Articular chondrocyte of knee joint (primary cell): Measurements from ENCODE around the gene DAGLA. TPM values are rescaled to one million over a fixed set of nuclear protein-coding genes. Genes with fewer than 3 reads are reported as not detected.

Experiments used
- total RNA-seq: library from RNA; depleted of rRNA; stranded (reverse); fragments of >200 nt; gene quantifications from 2 replicates; pipeline ENCODE4 v1.2.3, GENCODE V29; 2012

The DAGLA gene
- 2.4 and 2.5 TPM in 2 replicates for total RNA-seq

DNA sequence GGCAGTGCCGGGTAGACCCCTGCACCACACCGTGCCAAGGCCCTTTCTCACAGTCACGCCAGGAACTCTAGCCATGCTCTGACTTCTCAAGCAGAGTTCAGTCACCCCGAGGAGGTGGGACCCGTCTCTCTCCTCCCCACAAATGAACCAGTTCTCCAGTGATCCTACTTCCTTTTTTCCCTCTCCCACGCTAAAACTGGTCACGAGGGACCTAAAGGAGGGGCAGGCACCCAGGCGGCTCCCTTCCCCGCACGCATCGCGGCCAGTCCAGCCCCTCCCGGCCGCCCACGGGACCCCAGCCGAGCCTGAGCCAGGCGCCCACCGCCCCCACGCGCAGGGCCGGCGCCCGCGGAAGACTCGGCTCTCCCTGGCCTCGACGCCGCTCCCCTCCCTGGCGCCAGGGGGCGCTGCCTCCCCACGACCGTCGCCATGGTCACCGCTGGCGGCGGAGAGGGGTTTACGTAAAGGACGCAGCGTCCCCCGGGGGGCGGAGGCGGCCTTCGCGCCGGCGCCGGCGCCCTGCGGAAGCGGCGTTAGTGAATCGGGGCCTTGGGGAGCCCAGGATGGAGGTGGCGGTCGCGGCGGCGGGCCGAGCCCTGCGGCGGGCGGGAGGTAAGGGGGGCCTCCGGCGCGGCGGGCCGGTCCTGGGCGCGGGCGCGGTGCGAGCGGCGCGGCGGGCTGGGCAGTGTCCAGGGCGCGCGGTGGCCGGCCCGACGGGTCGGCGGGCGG lies at the start of gene DAGLA:
TSS of gene DAGLA (plus strand) at position 499 of the 729 bp plus-strand sequence. CDS start 39,765 bp downstream, outside the sequence.

DNA sequence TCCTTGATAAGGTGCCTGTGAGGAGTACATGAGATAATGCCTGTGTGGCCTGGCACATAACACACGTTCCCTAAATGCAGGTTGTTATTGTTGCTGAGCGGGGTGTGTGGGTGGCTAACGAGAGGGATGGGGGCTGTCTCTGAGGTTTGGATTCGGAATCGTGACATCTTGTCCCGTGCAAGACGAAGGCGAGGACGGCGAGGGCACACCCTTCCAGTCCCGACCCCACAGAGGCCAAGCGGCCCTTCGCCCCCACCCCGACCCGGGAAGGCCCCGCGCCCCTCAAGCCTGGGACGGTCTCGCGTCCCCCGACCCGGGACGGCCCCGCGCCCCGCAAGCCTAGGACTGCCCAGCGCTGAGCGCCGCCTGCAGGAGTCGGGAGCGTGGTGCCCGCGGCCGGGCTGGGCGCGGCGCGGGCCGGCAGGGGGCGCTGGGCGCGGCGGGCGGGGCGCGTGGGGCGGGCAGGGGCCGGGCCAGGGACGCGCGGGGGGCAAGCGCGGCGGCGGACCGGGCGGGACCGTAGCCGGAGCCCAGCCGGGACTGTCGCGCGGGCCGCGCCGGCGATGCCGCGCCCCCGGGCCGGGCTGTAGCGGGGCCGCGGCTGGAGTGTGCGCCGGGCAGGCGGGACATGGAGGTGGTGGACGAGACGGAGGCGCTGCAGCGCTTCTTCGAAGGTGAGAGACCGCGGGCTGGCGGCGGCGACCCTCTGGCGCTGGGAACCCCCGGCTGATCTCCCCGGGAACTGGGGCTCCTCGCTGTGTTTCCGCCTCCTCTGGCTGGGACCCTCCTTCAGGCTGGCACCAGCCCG lies 72.1 kb downstream of the DAGLA start, which contains the start of gene MYRF:
TSS of gene MYRF (plus strand) at position 520 of the 808 bp plus-strand sequence. CDS start at position 629, 109 bp downstream.

GRCh38 chr11:61792310-61793082 lies 112.3 kb downstream of the DAGLA start, which contains the start of the genes FEN1 and TMEM258:
Gene FEN1 (plus strand): TSS chr11:61792911. CDS start chr11:61795362, 2,451 bp downstream.
Gene TMEM258 (minus strand): TSS chr11:61792599. CDS start chr11:61792558, 41 bp downstream.

Other genes starting within 250 kb of the DAGLA start
- gene LRRC10B, start 171.6 kb upstream of the DAGLA start, total RNA-seq = under 0.01 TPM in 1 of 2 replicates, not detected in the other
- 3.4 and 4.3 TPM in 2 replicates for gene SYT7, start 99.3 kb upstream of the DAGLA start, total RNA-seq
- under 0.01 and 0.22 TPM in 2 replicates for gene MYRF, start 72.2 kb downstream of the DAGLA start, total RNA-seq
- gene TMEM258, start 112.2 kb downstream of the DAGLA start, total RNA-seq = 69.9 and 86.2 TPM in 2 replicates
- 9.7 and 13.8 TPM in 2 replicates for gene FEN1, start 112.5 kb downstream of the DAGLA start, total RNA-seq
- 51.5 and 91.2 TPM in 2 replicates for gene FADS1, start 136.6 kb downstream of the DAGLA start, total RNA-seq
- gene FADS2, start 147.9 kb downstream of the DAGLA start, total RNA-seq = 53.8 and 70.4 TPM in 2 replicates
- gene FADS3, start 211.2 kb downstream of the DAGLA start, total RNA-seq = 60.9 and 75.8 TPM in 2 replicates
- 8.5 and 11.6 TPM in 2 replicates for gene RAB3IL1, start 237.2 kb downstream of the DAGLA start, total RNA-seq